ENCODE results near the gene TM9SF4.

GRCh38 chr20:32140603-32141002 lies 31.1 kb downstream of the TM9SF4 start:
- TF ChIP-seq CTCF (IDR thresholded peaks at IDR 0.05; ENCODE audit: low read depth, low read length) (no peak), POLR2A (IDR thresholded peaks at IDR 0.05; ENCODE audit: extremely low read depth, insufficient read length) (no peak)
- TF ChIP-seq, protein P1, sequence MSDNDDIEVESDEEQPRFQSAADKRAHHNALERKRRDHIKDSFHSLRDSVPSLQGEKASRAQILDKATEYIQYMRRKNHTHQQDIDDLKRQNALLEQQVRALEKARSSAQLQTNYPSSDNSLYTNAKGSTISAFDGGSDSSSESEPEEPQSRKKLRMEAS (IDR thresholded peaks at IDR 0.05; ENCODE audit: low read depth, low read length), result no peak

All from NB4 (cell line).